Activated gamma-delta T cell treated with anti-CD3 and anti-CD28 coated beads, Interleukin-2, amount 50 U/mL, for 16 hours (primary cell): Measurements from ENCODE around the gene PERCC1.
"Not testable (repeated sequence)": the region's sequence is repeated elsewhere in the genome, so short reads cannot be mapped to it uniquely, and the experiment has no call there.

Source experiments
- DNase-seq: peaks from one replicate; pipeline ENCODE4 v3.0.0-alpha.2; 2020; ENCODE audit warnings: low read depth

Gene PERCC1

DNA sequence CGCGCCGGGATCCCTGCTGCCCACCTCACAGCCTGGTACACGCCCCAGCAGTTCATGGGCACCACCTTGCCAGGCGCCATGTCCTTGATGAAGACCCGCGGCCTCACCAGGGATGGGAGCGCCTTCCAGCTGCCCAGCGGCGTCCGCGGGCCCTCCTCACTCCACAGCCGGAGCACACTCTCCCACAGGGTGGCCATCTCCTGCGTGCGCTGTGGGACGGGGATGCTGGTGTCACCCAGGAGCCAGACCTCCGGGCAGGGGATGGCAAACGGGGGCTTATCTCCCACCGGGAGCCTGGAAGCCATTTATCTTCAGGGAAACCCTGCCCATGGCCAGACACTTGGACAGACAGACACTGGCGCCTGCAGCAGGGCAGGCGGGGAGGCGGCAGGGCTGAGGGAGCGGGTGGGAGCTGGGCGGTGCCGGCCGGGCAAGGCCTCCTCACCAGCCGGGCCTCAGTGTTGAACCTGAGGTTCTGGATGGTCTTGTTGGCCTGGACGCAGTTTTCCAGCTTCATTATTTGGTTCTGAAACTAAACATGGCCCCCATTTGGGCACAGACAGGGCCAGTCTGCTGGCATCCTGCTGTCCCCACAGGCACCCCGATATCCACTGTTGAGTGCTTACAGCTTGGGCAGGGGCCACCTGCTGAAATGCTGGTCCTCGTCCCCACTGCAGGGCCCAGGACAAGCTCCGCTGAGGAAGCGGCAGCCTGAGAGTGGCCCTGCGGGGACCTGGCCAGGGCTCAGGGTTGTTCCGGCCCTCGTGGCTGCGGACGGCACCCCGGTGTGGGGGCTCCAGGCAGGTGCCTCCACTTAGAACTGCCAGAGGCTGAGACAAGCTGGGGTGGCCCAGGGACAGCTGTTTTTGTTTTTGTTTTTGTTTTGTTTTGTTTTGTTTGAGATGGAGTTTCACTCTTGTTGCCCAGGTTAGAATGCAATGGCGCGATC is 4.0 kb downstream of the PERCC1 start:
- DNase-seq: no peak

DNA sequence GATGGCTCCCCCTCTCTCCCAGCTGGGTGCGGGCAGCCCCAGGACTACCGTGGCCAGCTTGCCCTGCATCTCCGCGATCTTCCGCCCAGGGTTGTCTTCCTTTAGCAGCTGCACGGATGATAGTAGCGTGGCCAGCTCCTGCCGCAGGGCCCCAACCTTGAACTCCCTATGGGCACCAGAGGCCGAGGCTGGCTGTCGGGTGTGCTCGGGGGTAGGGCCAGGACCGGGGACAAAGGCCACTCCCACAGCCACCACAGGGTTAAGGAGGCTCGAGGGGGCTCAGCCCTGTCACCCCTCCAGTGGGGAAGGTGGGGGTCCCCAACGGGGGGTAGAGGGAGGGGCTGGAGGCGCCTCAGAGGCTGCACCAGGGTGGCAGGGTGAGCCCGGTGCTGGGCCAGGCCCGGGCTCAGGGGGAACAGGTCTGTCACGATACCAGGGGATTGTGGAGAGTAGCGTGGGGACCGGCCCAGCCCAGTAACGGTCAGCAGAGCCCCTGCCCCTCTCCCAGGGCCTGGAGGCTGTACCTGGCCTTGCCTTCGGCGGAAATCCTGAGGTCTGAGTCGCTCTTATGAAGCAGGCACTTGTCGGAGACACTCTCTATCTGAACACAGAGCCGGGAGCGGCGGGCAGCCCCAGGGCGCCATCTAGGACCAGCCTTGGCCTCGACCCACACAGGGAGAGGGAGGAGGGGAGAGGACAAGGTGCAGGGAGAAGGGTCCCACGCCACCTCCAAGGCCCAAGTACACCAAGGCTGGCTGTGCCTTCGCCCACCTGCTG is 5.2 kb downstream of the PERCC1 start:
- no peak for DNase-seq

DNA sequence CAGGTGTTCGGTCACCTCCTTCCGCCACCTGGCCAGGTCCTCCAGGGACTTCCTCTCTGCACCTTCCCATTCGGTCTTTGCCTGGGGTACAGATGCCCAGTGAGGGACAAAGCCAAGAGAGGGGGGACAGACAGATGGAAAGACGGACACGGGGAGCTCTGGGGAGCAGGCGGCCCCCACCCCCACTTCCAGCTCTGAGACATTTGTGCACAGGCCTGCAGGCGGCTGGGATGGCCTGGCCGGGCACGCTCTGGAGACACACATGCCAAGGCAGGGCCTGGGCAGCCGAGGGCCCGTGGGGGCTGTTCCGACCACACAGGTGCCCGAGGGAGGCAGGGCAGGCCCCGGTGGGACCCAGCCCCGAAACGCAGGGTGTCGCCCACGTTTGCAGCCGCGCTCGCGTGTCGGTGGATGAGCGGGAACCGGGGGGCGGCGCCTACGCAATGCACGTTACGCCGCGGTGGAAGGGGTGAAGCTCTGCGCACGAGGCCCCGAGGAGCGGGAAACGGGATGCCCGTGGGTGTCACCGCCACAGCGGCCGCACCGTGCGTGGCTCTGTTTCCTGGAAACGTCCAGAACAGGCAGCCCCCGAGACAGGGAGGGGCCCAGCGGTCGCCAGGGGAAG is 6.0 kb downstream of the PERCC1 start:
- no peak for DNase-seq

DNA sequence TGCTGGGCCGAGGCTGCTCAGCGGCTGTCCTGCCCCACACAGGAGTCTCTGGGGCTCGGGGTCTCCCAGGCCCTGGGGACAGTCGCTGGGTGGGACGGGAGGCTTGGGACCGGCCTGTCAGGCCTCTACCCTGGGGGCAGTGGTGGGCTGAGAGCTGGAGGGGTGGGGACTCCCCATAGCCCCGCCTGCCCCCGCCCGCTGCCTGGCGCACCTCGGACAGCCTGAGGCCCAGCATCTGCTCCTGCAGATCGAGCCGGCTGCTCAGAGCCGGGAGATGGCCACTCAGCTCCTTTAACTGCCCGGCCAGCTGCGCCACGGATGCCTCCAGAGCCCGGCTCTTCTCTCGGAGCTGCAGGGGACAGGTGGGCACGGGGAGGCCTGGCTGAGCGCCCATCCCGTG is 6.7 kb downstream of the PERCC1 start:
- DNase-seq: no peak

DNA sequence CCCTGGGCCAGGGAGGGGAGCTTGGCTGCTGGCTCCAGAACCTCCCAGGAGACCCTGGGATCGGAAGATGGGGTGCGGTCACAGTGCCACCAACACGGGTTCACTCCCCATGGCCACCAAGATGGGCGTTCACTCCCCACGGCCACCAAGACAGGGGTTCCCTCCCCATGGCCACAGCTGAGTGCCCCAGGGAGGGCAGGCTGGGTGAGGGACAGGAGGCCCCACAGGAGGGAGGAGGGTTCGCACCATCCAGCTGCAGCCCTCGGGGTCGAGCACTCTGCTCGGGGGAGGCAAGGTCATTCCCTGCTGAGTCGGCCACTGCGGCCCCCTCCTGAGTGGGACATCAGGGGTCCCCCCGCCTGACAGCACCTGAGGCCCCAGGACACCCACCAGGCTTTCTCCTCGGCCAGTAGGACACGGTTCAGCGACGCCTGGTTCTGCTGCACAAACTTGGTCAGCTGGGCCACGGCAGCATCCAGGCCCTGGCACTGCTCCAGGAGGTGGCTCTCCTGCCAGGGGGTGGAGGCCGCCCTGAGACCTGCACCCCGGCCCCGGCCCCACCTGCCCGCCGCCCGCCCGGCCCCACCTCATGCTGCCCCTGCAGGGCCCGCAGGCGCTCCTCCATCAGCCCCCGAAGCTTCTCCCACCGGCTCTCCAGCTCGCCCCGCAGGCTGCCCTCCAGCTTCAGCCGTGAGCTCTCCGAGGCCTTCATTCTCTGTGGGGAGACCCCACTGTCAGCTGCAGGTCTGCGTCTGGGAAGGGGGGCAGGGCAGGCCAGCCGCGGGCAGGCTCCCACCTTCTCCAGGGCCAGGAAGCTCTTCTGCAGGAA is 7.6 kb downstream of the PERCC1 start:
- no peak for DNase-seq

DNA sequence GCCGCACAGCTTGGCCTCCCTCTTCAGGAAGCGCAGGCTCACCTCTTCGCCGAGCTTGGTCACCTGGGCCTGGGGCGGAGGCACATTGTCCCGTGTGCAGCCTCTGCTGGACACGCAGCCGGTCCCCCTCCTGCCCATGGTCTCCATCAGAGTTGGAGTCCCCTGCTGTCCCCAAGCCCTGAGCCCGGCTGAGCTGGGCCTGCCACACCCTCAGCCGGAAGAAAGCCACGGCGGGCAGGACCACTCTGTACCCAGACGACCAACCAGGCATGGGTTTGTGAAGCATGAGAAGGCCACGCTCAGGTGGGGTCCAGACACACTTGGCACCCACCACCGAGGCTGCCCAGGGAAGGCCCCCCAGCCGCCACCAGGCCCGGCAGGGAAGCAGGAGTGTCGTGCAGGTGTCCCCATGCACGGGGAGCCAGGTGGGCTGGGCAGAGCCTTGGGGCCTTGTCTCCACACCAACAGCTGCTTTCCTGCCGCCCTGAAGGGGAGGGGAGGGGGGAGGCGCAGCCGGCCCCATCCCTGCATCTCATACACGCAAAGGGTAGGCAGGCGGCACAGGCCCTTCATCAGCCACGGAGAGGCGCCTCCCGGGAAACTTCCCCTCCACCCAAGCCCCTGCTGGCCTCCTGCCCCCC is 8.3 kb downstream of the PERCC1 start:
- DNase-seq: no peak

DNA sequence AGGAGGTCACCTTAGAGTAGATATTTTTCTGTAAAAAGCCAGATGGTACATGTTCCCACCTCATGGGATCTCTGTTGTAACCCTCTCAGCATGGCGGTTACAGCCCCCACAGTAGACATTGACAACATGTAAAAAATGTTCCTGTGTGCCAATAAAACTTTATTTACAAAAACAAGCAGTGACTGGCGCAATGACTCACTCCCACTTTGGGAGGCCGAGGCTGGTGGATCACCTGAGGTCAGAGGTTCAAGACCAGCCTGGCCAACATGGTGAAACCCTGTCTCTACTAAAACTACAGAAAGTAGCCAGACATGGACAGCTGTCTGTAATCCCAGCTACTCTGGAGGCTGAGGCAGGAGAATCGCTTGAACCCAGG is 8.8 kb downstream of the PERCC1 start:
- not testable (repeated sequence) for DNase-seq

DNA sequence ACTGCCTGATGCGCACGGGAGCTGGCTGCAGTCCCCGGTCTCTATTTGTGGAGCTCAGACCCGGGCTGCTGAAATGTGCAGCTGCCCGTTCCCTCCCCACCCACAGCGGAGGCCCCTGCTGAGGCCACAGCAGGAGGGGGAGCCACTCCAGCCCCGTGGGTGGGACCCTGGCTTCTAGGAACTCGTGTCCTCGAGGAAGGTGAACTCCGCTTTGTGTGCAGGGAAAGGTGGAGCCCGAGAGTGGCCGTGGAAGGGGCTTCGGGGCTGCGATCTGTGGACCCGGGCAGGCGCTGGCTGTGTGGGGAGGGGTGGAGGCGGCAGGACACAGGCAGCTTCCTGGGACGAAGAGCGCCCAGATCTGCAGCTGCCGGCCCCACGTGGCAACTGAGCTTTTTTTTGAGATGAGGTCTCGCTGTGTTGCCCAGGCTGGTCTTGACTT is 10.5 kb downstream of the PERCC1 start:
- no peak for DNase-seq

DNA sequence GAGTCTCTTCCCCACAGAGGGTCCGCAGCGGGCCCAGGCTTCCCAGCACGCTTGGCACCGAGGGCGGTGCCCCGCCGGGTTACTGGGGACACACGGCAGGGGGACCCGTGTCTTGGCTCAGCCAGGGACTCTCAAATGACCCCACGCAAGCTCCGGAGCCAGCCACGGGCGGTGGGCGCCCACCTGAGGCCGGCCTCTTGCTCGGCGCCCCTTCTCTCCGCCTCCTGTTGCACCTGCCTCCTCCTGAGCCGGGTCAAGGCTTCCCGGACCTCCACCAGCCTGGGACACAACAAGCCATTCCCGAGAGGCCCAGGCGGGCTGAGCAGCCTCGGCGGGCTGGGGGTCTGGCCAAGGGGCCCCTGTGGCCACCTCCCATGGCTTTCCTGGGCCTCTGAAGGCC is 11.8 kb downstream of the PERCC1 start:
- no peak for DNase-seq

DNA sequence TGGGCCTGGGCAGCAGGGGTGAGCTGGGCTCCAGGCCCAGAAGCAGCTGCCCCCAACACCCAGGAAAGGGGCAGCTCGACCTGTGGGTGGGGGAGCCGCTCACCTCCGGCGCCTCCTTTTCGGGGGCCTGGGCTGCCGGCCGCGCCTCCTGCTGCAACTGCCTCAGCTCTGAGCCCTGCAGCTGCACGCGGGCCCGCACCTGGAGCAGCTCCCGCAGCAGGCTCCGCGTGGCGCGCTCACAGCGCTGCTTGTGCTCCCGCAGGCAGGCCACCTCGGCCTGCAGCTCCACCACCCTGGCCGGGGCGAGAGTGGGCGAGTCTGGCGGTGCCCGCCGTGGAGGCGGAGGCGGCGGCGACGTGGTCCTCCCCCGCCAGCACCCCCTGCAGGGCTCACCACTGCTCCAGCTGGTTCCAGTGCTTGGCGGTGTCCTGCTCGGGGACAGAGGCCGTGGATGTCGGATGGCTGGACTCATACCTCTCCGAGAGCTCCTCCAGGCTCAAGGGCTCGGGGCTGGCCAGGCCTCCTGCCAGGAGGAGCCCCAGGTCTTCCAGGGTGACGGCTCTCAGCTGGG is 12.6 kb downstream of the PERCC1 start:
- no peak for DNase-seq

DNA sequence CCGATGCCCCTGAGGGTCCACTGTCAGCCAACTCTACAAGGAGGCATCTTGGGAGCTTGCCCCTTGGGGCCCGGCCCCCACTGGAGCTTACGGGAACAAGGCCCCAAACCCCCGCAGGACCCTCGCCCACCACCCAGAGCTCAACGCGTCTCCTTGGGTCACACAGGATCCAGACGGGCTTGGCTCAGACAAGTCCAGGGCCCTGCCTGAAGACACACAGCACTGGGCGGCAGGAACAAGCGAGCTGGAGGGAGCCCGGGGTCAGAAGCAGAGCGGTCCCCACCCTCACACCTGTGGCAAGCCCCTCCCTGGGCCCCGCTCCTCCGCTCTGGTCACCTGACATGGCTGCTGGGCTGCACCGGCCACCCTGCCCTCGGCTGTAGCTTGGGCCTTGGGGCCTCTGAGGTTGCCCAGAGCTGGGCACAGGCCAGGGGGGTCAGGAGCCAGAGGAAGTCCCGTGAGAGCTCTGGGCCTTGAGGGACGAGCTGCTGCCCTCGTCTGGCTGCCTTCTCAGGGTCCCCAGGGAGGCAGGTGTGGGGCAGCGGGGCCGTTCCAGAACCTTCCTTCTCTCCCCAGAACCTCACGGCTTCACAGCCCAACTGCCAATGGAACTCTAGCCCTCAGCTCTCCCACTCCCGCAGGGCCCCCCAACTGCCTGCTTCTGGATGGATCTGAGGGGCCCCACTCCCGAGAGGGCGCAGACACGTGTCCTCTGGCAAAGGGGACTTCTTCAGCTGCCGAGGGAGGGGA is 13.3 kb downstream of the PERCC1 start, which contains the start of gene CCDC154:
Gene CCDC154, minus strand, starts transcription at position 577 of the 750 bp plus-strand sequence. Its CDS starts 234 bp downstream, at position 343.
- no peak for DNase-seq

DNA sequence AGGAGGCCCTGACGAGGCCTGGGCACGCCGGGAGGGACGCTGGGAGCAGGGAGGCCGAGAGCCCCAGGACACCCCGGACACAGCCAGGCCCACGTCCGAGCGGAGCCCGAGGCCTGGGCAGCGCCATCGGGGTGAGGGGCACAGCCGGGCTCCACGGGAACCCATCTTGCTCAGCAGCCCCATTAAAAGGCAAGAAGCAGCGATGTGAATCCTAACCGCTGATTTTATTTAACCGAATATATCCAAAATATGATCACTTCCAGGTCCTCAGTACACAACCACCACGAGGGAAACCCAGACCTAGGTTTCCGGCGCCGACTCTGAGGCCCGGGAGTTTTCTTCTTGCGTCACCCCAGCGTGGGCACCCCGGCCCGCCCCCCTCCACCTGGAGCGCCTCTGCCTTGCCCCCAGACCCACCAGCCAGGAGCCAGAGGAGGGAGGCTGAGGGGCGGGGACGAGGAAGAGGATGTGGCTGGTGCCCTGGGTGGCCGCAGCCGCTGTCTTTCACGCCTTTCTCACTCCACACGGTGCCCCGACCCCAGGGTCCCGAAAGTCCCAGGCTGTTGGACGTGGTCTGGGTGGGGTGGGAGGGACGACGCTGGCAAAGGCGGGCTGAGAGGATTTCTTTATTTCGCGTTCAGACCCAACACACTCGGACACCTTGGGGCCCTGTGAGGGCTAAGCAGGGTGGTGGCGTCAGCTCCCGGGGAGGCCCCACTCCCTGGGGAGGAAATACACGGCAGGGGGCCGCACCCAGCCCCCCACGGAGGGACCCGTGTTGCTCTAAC is 14.0 kb downstream of the PERCC1 start:
- DNase-seq: no peak

DNA sequence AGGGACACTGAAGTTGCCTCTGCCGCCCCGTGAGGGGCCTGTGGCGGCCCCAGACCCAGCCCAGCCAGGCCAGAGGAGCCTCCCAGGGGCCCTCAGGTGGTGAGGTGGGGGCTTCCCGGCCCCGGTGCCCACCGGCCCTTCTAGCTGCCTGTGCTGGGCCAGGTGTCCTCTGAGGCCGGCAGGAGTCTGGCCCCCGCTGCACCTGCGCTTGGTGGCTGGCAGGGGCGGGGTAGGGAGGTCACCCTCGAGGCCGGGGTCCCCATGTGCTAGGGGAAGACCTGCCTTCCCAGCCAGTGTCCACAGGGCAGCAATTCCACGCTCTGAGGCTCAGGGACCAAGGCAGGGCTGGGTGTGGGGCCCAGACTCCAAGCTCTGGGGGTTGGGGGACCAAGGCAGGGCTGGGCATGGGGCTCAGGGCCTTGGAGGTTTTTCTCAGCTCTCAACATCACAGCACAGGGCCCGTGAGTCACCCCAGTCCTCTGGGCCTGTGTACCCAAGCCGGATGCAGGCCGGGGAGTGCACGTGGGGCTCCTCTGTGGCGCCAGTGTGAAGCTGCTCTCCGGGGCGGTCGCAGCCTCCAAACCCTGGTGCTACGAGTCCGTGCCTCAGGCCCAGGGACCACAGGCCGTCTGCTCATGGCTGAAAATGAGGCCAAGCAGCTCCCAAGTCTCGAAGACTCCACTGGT is 14.8 kb downstream of the PERCC1 start:
- DNase-seq: no peak

DNA sequence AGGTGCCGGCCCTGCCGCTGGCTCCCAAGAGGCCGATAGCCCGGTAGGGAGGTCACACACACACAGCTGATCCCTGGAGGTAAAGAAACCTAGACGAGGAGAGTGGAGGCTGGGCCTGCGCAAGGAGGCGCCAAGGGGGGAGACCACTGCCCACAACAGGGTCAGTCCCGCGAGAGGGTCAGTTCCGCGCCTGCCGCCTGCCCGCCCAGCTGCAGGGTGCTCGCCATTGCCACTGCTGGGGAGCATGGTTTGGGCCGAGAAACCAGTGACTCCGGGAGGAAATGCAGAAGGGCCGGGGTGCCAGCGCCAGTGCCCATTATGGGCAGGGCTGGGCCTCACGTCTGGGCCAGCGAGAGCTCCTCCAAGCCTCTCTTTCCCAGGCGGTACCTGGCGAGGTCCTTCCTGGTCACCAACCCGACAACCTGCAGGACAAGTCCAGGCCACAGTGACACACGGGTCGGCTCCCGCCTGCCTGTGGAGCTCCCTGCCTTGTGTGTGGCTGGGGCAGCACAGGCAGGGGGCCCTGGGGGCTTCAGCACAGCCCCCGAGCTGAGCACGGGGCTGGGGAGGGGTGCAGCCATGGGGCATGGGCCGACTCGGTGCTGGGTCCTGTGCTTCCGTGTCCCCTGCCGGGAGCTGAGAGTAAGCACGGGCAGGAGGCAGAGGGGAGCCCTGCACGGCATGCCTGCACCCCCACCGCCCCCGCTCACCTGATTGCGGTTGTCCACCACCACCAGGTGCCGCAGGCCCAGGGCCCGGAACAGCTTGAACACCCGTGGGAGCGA is 15.6 kb downstream of the PERCC1 start:
- DNase-seq: no peak

DNA sequence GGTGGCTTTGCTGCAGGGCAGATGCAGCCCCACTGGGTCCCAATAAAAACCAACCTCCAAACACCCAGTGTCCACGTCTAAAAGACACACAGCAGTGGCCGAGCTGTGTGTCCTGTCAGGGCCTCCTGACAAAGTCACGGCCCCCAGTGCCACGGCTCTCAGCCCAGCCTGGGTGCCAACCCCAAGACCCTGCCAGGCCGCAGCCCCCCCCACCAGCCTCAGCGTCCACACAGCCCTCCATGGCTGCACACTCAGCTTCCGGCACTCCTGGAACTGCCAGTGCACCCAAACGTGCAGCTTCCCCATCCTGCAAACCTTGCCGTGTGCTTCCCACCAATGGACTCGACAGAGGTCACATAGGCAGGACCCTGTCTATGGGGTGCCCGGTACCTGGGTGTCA is 17.1 kb downstream of the PERCC1 start:
- no peak for DNase-seq

DNA sequence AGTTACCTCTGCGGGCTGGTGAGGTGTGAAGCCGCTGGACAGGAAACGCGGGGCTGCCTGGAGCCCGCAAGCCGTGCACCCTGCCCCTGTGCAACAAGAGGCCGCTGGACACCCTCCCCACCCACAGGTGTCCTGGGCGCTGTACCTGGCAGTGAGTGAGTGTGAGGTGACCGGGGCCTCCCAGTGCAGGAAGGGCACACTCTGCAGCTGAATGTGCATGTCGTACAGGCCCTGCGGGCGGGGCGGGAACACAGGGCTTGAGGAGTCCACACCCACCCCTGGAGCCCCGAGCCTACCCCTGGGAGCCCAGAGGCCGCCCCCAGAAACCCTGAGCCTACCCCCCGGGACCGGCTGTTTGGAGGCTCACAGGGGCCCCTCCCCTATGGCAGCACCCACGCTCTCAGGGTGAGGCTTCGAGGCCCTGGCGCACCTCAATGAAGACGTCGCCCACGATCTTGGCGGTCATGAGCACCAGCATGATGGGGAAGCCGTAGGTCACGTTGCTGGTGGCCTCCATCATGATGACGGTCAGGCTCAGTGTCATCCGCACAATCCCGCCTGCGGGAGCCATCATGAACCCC is 17.7 kb downstream of the PERCC1 start:
- DNase-seq: no peak

DNA sequence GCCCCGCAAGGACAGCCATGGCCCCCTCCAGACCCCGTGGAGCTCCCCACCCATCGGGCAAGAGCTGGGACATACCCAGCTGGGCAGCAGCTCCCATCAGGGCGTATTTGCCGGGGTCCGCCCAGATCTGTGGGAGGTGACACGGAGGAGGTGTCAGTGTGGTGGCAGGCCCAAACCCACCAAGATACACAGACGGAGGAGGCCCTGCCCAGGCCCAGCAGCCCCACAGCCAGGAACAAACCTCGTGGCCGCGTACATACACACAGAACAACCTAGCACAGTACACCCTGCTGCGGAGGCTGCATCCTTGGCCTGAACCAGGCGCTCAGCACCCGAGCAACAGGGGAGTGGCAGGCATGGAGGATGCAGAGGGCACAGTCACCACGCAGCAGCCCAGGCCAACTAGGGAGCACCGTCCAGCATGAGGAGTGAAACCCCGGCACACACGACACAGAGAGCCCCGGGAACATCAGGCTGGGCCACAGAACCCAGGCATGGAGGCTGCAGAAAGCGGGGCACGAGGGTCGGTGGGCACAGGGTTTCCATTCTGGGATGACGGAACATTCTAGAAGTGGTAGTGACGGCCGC is 18.4 kb downstream of the PERCC1 start:
- DNase-seq: no peak
